Panc1 (cell line): ENCODE results near the gene KRT13.

Source experiments
- POLR2AphosphoS5 ChIP-seq: IDR thresholded peaks from 2 replicates; pipeline ENCODE4 v1.6.1; 2012; ENCODE audit warnings: mild to moderate bottlenecking, low read depth, low read length, moderate library complexity
- TF ChIP-seq, protein P1 (sequence below), 2 experiments: IDR thresholded peaks; 2 replicates each; pipeline ENCODE4 v1.6.1; 2011 to 2012; ENCODE audit warnings: low read depth in 2 of 2, control low read depth in 1 of 2, low read length in 1 of 2, mild to moderate bottlenecking in 1 of 2, moderate library complexity in 1 of 2; ENCODE audit not compliant: insufficient read depth in 1 of 2
- TF ChIP-seq, protein P2 (sequence below): fragments of 450-650 bp; IDR thresholded peaks from 2 replicates; pipeline ENCODE4 v1.5.1; 2017; ENCODE audit warnings: mild to moderate bottlenecking

DNA sequence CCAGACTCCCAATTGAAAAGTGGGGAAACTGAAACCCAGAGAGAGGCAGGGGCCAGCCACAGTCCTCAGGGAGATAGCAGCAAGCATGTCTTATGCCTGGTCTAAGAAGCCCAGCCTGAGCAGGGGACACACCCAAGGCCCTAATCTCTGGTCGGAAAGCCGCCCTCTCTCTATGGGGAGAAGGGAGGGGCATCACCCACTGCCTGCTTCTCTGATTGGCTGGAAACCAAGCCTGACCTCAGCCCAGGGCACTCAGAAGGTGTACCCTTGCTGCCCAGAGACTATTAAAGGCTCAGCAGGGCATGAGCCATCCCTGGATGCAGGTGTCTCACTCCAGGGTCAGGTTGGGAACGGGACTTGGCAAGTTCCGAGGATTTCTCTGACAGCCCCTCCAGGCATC lies 5.7 kb upstream of the KRT13 start:
- TF ChIP-seq, protein P1, sequence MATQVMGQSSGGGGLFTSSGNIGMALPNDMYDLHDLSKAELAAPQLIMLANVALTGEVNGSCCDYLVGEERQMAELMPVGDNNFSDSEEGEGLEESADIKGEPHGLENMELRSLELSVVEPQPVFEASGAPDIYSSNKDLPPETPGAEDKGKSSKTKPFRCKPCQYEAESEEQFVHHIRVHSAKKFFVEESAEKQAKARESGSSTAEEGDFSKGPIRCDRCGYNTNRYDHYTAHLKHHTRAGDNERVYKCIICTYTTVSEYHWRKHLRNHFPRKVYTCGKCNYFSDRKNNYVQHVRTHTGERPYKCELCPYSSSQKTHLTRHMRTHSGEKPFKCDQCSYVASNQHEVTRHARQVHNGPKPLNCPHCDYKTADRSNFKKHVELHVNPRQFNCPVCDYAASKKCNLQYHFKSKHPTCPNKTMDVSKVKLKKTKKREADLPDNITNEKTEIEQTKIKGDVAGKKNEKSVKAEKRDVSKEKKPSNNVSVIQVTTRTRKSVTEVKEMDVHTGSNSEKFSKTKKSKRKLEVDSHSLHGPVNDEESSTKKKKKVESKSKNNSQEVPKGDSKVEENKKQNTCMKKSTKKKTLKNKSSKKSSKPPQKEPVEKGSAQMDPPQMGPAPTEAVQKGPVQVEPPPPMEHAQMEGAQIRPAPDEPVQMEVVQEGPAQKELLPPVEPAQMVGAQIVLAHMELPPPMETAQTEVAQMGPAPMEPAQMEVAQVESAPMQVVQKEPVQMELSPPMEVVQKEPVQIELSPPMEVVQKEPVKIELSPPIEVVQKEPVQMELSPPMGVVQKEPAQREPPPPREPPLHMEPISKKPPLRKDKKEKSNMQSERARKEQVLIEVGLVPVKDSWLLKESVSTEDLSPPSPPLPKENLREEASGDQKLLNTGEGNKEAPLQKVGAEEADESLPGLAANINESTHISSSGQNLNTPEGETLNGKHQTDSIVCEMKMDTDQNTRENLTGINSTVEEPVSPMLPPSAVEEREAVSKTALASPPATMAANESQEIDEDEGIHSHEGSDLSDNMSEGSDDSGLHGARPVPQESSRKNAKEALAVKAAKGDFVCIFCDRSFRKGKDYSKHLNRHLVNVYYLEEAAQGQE (IDR thresholded peaks at IDR 0.05; ENCODE audit: insufficient read depth in 1 of 2, low read depth in 2 of 2, low read length in 1 of 2), result no peak
- no peak for TF ChIP-seq POLR2AphosphoS5
- TF ChIP-seq, protein P2, sequence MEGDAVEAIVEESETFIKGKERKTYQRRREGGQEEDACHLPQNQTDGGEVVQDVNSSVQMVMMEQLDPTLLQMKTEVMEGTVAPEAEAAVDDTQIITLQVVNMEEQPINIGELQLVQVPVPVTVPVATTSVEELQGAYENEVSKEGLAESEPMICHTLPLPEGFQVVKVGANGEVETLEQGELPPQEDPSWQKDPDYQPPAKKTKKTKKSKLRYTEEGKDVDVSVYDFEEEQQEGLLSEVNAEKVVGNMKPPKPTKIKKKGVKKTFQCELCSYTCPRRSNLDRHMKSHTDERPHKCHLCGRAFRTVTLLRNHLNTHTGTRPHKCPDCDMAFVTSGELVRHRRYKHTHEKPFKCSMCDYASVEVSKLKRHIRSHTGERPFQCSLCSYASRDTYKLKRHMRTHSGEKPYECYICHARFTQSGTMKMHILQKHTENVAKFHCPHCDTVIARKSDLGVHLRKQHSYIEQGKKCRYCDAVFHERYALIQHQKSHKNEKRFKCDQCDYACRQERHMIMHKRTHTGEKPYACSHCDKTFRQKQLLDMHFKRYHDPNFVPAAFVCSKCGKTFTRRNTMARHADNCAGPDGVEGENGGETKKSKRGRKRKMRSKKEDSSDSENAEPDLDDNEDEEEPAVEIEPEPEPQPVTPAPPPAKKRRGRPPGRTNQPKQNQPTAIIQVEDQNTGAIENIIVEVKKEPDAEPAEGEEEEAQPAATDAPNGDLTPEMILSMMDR, result no peak
